GM19397 (cell line): ENCODE results near the gene GPR78.

ENCODE experiments used
- ATAC-seq: cut with Tn5 transposase; IDR thresholded peaks from one replicate; pipeline ENCODE4 v1.9.1; 2021; ENCODE audit warnings: mild to moderate bottlenecking, moderate library complexity; ENCODE audit not compliant: unreplicated experiment

Gene GPR78

GRCh38 chr4:8598391-8599090 is 18.3 kb downstream of the GPR78 start:
- no peak for ATAC-seq

- no peak for ATAC-seq
Observed at GRCh38 chr4:8599091-8599460, 18.9 kb downstream of the GPR78 start.

- no peak for ATAC-seq
Observed at GRCh38 chr4:8599657-8600056, 19.5 kb downstream of the GPR78 start.

- no peak for ATAC-seq
Observed at GRCh38 chr4:8600266-8600665, 20.1 kb downstream of the GPR78 start.

- no peak for ATAC-seq
Observed at GRCh38 chr4:8600686-8601085, 20.5 kb downstream of the GPR78 start.

GRCh38 chr4:8601086-8601485 is 20.9 kb downstream of the GPR78 start:
- no peak for ATAC-seq

- no peak for ATAC-seq
Observed at GRCh38 chr4:8601556-8601955, 21.4 kb downstream of the GPR78 start.

- ATAC-seq = no peak
Observed at GRCh38 chr4:8602686-8603430, 22.7 kb downstream of the GPR78 start.

- ATAC-seq = no peak
Observed at GRCh38 chr4:8603931-8604330, 23.7 kb downstream of the GPR78 start.

GRCh38 chr4:8605289-8605688 is 25.1 kb downstream of the GPR78 start:
- ATAC-seq = no peak

- ATAC-seq = no peak
Observed at GRCh38 chr4:8606476-8606875, 26.3 kb downstream of the GPR78 start.

GRCh38 chr4:8606966-8607365 is 26.8 kb downstream of the GPR78 start:
- no peak for ATAC-seq

GRCh38 chr4:8607603-8608481 is 27.6 kb downstream of the GPR78 start:
- no peak for ATAC-seq

GRCh38 chr4:8608714-8609391 is 28.7 kb downstream of the GPR78 start:
- no peak for ATAC-seq

- ATAC-seq = no peak
Observed at GRCh38 chr4:8609406-8609805, 29.2 kb downstream of the GPR78 start.

- ATAC-seq = no peak
Observed at GRCh38 chr4:8609824-8610350, 29.7 kb downstream of the GPR78 start.

- no peak for ATAC-seq
Observed at GRCh38 chr4:8610858-8611616, 30.8 kb downstream of the GPR78 start.

- no peak for ATAC-seq
Observed at GRCh38 chr4:8612646-8613045, 32.5 kb downstream of the GPR78 start.

- no peak for ATAC-seq
Observed at GRCh38 chr4:8613421-8614364, 33.5 kb downstream of the GPR78 start.
